AG08396 (cell line): ENCODE measurements around the gene SASH1.
"Not testable (repeated sequence)": the region's sequence is repeated elsewhere in the genome, so short reads cannot be mapped to it uniquely, and the experiment has no call there.

Experiments used
- DNase-seq: peaks from one replicate; pipeline ENCODE4 v3.0.0; 2012; ENCODE audit warnings: low spot score, mixed read lengths

SASH1 gene

DNA sequence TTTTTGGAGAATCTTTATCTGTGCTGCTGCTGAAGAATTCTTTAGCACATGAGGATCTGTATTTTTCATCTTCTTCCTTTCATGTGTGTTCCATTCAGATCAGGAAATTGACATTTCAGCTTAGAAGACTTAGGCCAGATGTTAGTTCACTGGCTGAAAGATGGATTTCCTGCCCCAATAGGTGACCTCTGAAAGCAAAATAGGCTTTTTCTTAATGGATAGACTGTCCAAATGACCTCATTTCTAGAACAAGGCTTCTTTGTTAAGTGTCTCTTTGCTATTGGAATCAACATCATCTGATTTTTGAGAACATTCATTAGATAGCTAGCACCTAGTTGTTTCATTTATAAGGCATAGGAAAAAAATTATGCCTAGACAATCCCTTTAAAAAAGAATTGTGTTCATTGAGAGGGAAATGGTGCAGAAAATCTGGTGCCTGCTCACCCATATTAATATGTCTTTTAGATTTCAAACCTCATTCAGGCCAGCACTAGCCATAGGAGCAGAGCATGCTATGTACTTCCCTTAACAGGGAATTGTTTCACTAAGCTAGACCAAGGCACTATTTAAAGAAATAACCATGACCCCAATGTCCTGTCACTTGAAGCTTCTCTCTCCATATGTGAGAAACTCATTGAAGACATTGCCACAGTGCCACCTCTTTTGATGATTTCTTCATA, 13.6 kb upstream of the SASH1 start:
- no peak for DNase-seq

GRCh38 chr6:148329596-148330381, 12.8 kb upstream of the SASH1 start:
- DNase-seq: peak; percentile 50

DNA sequence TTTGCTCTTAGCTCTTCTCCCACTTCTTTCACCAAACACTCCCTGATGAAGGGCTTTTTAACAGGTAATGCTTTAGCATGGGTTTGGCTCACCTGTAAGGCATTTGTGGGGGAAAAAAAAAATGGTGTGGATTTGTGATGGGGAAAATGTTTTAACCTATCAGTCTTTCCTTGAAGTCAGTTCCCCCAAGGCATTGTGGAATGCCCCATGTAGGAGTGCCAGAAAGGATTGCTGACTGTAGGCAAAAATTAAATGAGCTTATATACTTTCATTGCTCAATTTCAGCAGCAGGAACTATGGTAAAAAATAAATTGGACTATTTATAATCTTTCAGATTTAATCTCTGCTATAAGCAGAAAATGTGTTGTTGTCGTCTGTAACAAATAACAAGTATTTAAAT, 10.6 kb upstream of the SASH1 start:
- no peak for DNase-seq

- no peak for DNase-seq
Measured at GRCh38 chr6:148336901-148337300, 5.7 kb upstream of the SASH1 start.

DNA sequence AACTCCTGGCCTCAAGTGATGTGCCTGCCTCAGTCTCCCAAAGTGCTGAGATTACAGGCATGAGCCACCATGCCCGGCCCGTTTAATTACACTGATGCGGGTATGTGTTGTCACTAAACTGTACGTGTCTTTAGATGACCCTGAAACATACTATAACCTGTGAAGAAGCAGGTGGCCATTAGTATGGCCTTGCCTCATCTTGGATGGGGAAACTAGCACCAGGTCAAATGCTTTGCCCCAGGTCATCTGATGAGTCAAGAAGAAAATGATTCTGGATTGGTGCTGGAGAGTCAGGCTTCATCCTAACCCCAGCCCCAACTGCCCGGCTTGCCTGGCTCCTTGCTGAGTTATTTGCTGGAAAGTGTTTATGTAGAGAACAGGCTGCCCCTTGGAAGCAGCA, 2.9 kb upstream of the SASH1 start:
- DNase-seq: no peak

DNA sequence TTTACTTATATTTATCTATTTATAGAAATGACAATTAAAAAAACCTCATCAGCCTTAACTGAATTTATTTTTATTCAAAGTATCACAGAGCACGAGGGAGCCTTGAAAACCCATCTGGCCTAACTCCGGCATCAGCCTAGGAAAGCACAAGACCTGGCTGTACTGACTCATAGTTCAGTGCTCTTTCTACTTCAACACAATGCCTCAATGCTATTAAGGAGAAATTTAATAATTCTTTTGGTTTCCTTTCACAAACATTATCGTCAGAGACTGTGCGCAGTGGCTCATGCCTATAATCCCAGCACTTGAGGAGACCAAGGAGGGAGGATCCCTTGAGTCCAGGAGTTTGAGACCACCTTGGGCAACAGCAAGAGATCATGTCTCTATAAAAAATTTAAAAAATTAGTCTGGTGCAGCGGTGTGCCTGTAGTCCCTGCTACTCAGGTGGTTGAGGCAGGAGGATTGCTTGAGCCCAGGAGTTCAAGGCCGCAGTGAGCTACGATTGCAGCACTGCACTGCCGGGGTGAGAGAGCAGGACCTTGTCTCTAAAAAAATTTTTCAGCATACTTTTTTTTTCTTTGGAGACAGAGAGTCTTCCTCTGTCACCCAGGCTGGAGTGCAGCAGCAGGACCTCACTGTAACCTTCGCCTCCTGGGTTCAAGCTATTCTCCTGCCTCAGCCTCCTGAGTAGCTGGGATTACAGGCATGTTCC, 1.9 kb upstream of the SASH1 start:
- DNase-seq: no peak

- DNase-seq: no peak
Measured at GRCh38 chr6:148342100-148342349, 613 bp upstream of the SASH1 start.

DNA sequence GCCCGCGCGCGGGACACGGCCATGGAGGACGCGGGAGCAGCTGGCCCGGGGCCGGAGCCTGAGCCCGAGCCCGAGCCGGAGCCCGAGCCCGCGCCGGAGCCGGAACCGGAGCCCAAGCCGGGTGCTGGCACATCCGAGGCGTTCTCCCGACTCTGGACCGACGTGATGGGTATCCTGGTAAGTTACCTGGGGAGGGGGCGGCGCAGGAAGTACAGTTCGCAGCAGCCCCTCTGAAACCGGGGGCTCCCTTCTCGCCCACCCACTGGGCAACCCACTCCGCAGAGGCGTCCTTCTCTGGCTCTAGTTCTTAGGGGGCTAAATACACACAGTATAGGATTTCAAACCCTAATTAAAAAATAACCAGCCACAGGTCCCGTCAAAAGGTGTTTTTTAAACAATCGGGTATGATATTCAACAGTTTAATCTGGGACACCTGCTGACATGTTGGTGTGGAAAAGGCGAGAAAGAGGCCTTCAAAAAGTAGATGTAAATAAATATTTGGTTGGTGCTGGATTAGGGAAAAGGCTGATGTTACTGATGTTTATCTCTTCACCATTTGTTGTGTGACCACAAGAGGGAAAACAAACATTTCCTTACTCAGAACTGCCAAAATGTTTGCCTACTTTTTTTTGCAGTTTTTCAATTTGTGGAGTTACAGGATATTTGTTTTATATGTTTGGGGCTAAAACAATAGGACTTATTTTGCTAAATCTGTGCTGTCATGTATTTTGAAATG, 577 bp downstream of the SASH1 start:
- no peak for DNase-seq

DNA sequence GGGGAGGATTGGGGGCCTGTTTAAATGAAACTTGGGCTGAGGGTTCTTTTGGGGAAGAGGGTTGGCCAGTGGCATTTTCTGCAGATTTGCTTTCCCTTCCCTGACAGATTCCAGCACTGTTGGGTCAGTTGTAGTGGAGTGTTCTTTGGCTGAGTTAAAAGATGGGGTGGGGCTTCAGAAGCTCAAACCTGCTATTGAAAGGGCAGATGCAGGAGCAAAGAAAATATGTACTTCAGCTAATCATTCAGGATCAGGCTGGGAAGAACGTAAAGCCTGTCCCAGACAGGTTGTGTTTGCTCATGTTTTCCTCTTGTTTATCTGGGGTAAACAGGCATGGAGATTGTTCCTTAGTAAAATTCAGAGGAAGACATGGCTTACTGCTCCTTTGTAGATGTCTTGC, 2.5 kb downstream of the SASH1 start:
- DNase-seq: no peak

DNA sequence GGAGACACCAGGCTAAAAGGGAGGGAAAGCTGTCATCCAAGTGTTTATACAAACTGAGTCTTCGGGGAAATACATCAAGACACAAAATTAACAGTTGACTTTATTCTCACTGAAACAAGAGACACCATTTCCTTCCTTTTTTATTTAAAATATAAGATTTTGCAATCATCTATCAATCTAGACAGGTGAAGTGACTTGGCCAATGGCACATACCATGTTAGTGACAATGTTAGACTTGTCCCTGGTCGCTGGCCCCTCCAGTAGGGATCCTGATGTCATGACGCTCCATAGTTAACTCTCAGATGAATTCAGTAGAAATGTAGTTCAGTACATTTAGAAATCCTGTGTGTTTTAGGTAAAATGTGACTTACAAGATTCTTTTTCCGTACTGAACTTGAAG, 2.9 kb downstream of the SASH1 start:
- DNase-seq: no peak

- no peak for DNase-seq
Measured at GRCh38 chr6:148346681-148347440, 4.2 kb downstream of the SASH1 start.

GRCh38 chr6:148347441-148348054, 4.9 kb downstream of the SASH1 start:
- no peak for DNase-seq

DNA sequence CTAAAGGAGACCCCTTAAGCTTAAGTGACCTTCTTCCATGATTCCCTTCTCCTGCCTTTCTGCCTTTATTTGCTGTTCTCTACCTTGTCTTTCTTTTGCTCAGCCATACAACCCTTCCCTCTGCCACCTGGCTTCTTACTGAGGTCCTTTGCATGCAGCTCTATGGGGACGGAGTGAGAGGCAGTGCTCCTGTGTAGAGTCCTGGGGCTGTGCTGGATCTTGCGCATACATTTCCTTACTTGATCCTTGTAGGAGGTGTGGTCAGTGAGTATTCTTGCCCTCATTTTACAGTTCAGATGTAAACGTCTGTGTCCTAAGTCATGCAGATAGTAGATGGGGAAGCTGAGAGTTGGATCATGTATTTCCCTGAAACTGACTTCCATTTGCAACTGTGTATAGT, 5.7 kb downstream of the SASH1 start:
- no peak for DNase-seq

- DNase-seq: no peak
Measured at GRCh38 chr6:148348778-148349177, 6.1 kb downstream of the SASH1 start.

DNA sequence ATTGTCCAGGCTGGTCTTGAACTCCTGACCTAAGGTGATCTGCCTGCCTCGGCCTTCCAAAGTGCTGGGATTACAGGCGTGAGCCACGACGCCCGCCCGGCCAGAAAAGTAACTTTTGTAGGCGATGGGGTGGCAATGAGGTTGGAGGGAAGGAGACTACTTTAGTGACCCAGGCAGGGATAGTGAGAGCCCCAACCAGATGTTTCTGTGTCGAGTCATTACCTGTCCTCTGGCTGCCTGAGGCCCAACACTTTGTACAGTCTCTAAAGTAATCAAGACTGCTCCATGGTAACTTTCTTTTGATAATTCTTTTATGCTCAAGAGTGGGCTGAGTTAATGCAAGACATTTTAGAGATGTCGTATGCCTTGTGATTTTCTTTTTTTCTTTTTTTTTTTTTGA, 6.8 kb downstream of the SASH1 start:
- no peak for DNase-seq

DNA sequence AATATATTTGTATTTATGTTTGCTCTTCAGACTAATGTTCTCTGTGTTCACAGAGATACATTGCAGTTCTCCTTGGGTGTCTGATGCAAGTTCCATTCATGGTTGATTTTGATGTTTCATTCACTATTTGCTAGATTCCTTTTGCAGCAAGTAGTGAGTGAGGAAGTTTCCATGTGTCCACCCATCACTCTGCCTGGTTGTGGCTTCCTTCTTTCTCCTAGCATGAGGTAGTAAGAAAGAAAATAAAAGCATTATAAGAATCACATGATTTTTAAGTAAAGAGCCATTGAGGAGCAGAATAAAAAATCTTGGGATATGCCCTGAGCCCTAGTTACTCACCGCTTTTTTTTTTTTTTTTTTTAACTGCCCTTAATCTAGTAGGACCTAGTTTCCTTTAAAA, 8.7 kb downstream of the SASH1 start:
- DNase-seq: no peak

GRCh38 chr6:148352421-148352820, 9.8 kb downstream of the SASH1 start:
- DNase-seq: not testable (repeated sequence)

GRCh38 chr6:148358196-148358785, 15.7 kb downstream of the SASH1 start:
- peak; percentile 55 for DNase-seq

DNA sequence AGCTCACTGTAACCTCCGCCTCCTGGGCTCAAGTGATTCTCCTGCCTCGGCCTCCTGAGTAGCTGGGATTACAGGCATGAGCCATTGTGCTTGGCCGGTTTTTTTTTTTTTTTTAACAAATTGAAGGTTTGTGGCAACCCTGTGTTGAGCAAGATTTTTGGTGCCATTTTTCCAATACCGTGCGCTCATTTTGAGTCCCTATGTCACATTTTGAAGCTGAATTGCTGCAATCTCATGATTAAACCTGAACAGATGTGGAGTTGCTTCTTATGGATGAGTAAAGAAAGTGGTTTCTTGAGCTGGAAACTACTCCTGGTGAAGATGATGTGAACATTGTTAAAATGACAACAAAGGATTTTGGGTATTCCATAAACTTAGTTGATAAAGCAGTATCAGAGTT, 16.6 kb downstream of the SASH1 start:
- no peak for DNase-seq

- no peak for DNase-seq
Measured at GRCh38 chr6:148364056-148364824, 21.6 kb downstream of the SASH1 start.
